Upper lobe of left lung (tissue), 6 donors: ENCODE results near the gene PFKM. TPM values are rescaled to one million over a fixed set of nuclear protein-coding genes. Genes with fewer than 3 reads are reported as not detected.

Source experiments
- ATAC-seq, 2 donors: fragments of 200-7000 bp; cut with Tn5 transposase; one replicate each; pipeline ENCODE4 v1.9.1; 2022; ENCODE audit warnings: mild to moderate bottlenecking in 2 of 2, moderate library complexity in 2 of 2; ENCODE audit not compliant: low FRiP score in 2 of 2
- DNase-seq, 2 donors: peaks; one replicate each; pipeline ENCODE4 v3.0.0-alpha.2; 2019 to 2020
- H3K27ac ChIP-seq, 4 donors: fragments of 200-600 bp; sonication (generic); one replicate each; pipeline ENCODE4 v1.5.1; 2016 to 2019
- H3K27me3 ChIP-seq, 4 donors: fragments of 200-600 bp; sonication (generic); one replicate each; pipeline ENCODE4 v1.5.1; 2017 to 2019
- H3K36me3 ChIP-seq, 4 donors: fragments of 200-600 bp; sonication (generic); one replicate each; pipeline ENCODE4 v1.5.1; 2016 to 2019
- H3K4me1 ChIP-seq, 4 donors: fragments of 200-600 bp; sonication (generic); one replicate each; pipeline ENCODE4 v1.5.1; 2018 to 2019
- H3K4me3 ChIP-seq, 4 donors: fragments of 200-600 bp; sonication (generic); one replicate each; pipeline ENCODE4 v1.5.1; 2017 to 2019; ENCODE audit warnings: mild to moderate bottlenecking in 2 of 4, moderate library complexity in 1 of 4
- H3K9me3 ChIP-seq, 4 donors: fragments of 200-600 bp; sonication (generic); one replicate each; pipeline ENCODE4 v1.5.1; 2018 to 2019
- EP300 ChIP-seq, 4 donors: sonication (generic); formaldehyde crosslinking; IDR thresholded peaks; one replicate each; pipeline ENCODE4 v1.5.1; 2017; ENCODE audit warnings: antibody characterized with exemption in 4 of 4, control low read depth in 2 of 4
- POLR2A ChIP-seq, 4 donors: fragments of 450-650 bp; IDR thresholded peaks; one replicate each; pipeline ENCODE4 v1.5.1; 2016 to 2017; ENCODE audit warnings: antibody characterized with exemption in 4 of 4, mild to moderate bottlenecking in 2 of 4
- POLR2AphosphoS5 ChIP-seq, 2 donors: sonication (generic); formaldehyde crosslinking; IDR thresholded peaks; one replicate each; pipeline ENCODE4 v1.5.1; 2017; ENCODE audit warnings: antibody characterized with exemption in 2 of 2
- WGBS, 2 donors: methylation state at CpG; one replicate each; pipeline ENCODE4 v1.1.5; 2017 to 2018; 5-methylcytosine and 5-hydroxymethylcytosine counted together
- total RNA-seq, 6 donors: library from RNA; depleted of rRNA in 4 of 6; stranded (reverse); fragments of >200 nt in 4 of 6; gene quantifications; one replicate each; pipeline versions ENCODE4 v1.1.0 to v1.2.1, GENCODE V29; 2016 to 2021
- TF ChIP-seq, protein P1 (sequence below), 6 experiments: fragments of 450-650 bp in 4 of 6; fragments of 200-600 bp in 2 of 6; sonication (generic) in 2 of 6; IDR thresholded peaks; one replicate each; pipeline ENCODE4 v1.5.1; 2016 to 2019; ENCODE audit warnings: antibody characterized with exemption in 6 of 6
- donor health status: DM: no; HTN: no; CAD: no; lungs with moderate emphysema.
- donor health status: DM: no; HTN: yes; CAD: no; lungs with severe emphysema.

The PFKM gene
- total RNA-seq = 10 to 100 TPM; 21.4 to 52.4 (median 36.3) TPM

DNA sequence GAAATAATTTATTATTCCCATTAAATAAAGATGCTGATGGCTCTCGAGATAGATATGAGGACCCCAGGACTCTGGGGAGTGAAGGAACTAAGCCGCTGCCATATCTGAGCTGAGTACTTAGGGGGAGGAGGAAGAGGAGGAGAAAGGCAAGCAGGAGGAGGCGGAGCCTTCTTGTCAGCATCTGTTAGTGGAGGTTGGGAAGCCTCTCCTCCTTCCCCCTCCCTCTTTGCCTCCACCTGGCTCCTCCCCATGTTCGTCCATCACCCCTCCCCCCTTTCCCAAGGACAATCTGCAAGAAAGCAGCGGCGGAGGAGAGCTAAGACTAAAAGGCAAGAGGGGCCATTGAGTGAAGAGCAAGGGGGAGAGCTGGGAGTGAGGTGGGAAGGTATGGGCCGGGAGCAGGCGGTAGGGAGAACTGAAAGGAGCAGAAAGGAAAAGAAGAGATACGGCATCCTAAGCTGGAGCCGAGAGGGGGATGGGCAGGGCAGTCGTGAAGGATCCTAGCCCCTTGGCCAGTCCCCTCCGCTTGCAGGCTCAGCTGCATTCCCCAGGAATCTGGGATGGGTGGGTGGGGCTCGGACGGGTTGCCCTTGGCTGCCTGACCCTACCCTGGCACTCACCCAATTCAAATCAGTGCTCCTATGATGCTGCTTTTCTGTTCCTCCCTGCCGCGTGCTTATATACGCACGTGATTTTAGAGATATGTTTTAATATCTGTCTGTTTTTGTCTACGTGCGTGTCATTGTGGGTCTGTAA lies at the start of gene PFKM:
TSS of gene PFKM (plus strand) at position 287 of the 756 bp plus-strand sequence. CDS start 3,411 bp downstream, outside the sequence.
- TF ChIP-seq, protein P1, sequence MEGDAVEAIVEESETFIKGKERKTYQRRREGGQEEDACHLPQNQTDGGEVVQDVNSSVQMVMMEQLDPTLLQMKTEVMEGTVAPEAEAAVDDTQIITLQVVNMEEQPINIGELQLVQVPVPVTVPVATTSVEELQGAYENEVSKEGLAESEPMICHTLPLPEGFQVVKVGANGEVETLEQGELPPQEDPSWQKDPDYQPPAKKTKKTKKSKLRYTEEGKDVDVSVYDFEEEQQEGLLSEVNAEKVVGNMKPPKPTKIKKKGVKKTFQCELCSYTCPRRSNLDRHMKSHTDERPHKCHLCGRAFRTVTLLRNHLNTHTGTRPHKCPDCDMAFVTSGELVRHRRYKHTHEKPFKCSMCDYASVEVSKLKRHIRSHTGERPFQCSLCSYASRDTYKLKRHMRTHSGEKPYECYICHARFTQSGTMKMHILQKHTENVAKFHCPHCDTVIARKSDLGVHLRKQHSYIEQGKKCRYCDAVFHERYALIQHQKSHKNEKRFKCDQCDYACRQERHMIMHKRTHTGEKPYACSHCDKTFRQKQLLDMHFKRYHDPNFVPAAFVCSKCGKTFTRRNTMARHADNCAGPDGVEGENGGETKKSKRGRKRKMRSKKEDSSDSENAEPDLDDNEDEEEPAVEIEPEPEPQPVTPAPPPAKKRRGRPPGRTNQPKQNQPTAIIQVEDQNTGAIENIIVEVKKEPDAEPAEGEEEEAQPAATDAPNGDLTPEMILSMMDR (IDR thresholded peaks at IDR 0.05) = no peak
- TF ChIP-seq POLR2AphosphoS5 (IDR thresholded peaks at IDR 0.05) (peak; percentile 9 to 47), POLR2A (IDR thresholded peaks at IDR 0.05) (peak in 1 of 4 donors; percentile 26)
- WGBS, 2 donors = 1 to 2% methylated on average over 20 of the region's 20 CpGs
- Histone ChIP-seq H3K36me3 (peaks cover 0 to 17% (median 1%) of the 10 kb centered on the region in 4 donors), H3K4me3 (peak within 1 kb of the TSS; percentile 34 to 70 (median 64)), H3K9me3 (no peaks in the 10 kb centered on the region), H3K27ac (peak within 1 kb of the TSS; percentile 15 to 58 (median 23)), H3K27me3 (no peaks in the 10 kb centered on the region), H3K4me1 (peaks cover 6 to 22% (median 11%) of the 10 kb centered on the region in 4 donors)
- peak in 1 of 2 donors; percentile 89 for DNase-seq
- peak; percentile 98 to 99 for ATAC-seq

DNA sequence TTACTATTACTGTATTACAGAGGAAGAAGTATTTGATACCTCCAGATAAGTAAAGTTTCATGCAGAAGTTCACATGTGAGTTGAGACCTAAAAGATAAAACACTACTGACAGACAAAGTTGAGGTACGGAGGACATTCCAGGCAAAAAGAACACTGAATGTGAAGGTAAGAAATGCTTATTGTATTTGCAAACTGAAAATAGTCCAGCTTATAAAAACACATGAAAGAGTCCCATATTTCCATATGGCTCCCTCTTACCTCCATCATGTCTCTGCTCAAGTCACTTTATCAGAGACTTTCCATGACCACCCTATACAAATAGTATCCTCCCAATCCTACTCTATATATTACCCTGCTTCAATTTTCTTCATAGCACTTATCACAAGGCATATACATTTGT lies 49.1 kb upstream of the PFKM start:
- no peaks in the 10 kb centered on the region for H3K9me3 ChIP-seq
- H3K27ac ChIP-seq = no peak overlapping the region
- WGBS, 2 donors = 92 to 100% methylated on average over 1 of the region's 1 CpG
- DNase-seq (no peak), ATAC-seq (no peak)
- TF ChIP-seq EP300 (IDR thresholded peaks at IDR 0.05) (no peak), POLR2AphosphoS5 (IDR thresholded peaks at IDR 0.05) (no peak), POLR2A (IDR thresholded peaks at IDR 0.05) (no peak)
- TF ChIP-seq, protein P1 (IDR thresholded peaks at IDR 0.05) = no peak
- H3K4me3 ChIP-seq = no peak overlapping the region
- H3K4me1 ChIP-seq = no peaks in the 10 kb centered on the region
- H3K36me3 ChIP-seq = peaks cover 7 to 84% (median 39%) of the 10 kb centered on the region in 4 donors
- no peaks in the 10 kb centered on the region for H3K27me3 ChIP-seq

DNA sequence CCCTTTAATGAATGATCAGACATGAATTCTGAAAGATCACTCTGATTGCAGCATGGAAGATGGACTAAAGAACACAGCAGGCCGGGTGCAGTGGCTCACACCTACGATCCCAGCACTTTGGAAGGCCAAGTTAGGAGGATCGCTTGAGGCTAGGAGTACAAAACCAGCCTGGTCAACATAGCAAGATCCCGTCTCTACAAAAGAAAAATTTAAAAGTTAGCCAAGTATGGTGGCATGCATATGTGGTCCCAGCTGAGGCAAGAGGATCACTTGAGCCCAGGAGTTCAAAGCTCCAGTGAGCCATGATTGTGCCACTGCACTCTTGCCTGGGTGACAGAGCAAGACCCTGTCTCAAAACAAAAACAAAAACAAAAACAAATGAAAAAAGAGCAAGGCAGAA lies 48.4 kb upstream of the PFKM start:
- H3K27me3 ChIP-seq = no peaks in the 10 kb centered on the region
- no peaks in the 10 kb centered on the region for H3K9me3 ChIP-seq
- no peak overlapping the region for H3K27ac ChIP-seq
- peaks cover 6 to 77% (median 38%) of the 10 kb centered on the region in 4 donors for H3K36me3 ChIP-seq
- TF ChIP-seq POLR2AphosphoS5 (IDR thresholded peaks at IDR 0.05) = no peak
- TF ChIP-seq POLR2A (IDR thresholded peaks at IDR 0.05) = no peak
- TF ChIP-seq EP300 (IDR thresholded peaks at IDR 0.05) = no peak
- TF ChIP-seq, protein P1 (IDR thresholded peaks at IDR 0.05) = no peak
- no peak for ATAC-seq
- DNase-seq = no peak
- H3K4me1 ChIP-seq = no peaks in the 10 kb centered on the region
- H3K4me3 ChIP-seq = no peak overlapping the region
- 96 to 98% methylated on average over 4 of the region's 4 CpGs for WGBS, 2 donors

DNA sequence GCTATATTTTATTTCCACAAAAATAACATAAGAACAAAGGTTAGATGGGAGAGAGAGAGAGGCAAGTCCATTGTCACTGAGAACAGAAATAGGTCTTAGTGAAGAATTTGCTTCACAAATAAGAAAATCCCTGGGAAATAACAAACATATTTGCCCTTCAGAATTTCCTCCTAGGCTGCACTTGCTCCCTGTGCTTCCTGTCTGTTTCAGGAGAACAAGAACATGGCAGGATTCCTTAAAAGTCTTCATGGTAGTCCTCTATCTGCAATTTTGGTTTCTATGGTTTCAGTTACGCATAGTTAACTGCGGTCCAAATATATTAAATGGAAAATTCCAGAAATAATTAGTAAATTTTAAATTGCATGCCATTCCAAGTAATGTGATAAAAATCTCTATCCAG lies 47.4 kb upstream of the PFKM start:
- Histone ChIP-seq H3K9me3 (no peaks in the 10 kb centered on the region), H3K27ac (no peak overlapping the region), H3K4me3 (no peak overlapping the region), H3K4me1 (no peaks in the 10 kb centered on the region), H3K27me3 (no peaks in the 10 kb centered on the region), H3K36me3 (peaks cover 4 to 66% (median 38%) of the 10 kb centered on the region in 4 donors)
- 94 to 100% methylated on average over 2 of the region's 2 CpGs for WGBS, 2 donors
- TF ChIP-seq POLR2AphosphoS5 (IDR thresholded peaks at IDR 0.05) = no peak
- TF ChIP-seq EP300 (IDR thresholded peaks at IDR 0.05) = no peak
- TF ChIP-seq POLR2A (IDR thresholded peaks at IDR 0.05) = no peak
- TF ChIP-seq, protein P1 (IDR thresholded peaks at IDR 0.05) = no peak
- DNase-seq (no peak), ATAC-seq (no peak)
